Esophagus muscularis mucosa (tissue), 4 donors: Measurements from ENCODE around the gene KLC3. TPM values are rescaled to one million over a fixed set of nuclear protein-coding genes. Genes with fewer than 3 reads are reported as not detected.

Experiments
- DNase-seq: peaks from one replicate; pipeline ENCODE4 v3.0.0-alpha.2; 2017; ENCODE audit errors: extremely low spot score
- H3K27ac ChIP-seq, 4 donors: fragments of 200-600 bp; sonication (generic); replicated peaks in 1 of 4; 1 replicate in 3 of 4; 2 replicates in 1 of 4; pipeline ENCODE4 v1.5.1; 2016 to 2019; ENCODE audit warnings: mild to moderate bottlenecking in 1 of 4
- H3K27me3 ChIP-seq, 4 donors: fragments of 200-600 bp; sonication (generic); one replicate each; pipeline versions ENCODE4 v1.5.1 to v1.6.0; 2016 to 2019
- H3K36me3 ChIP-seq, 4 donors: fragments of 200-600 bp; sonication (generic); one replicate each; pipeline ENCODE4 v1.5.1; 2016 to 2019
- H3K4me1 ChIP-seq, 4 donors: fragments of 200-600 bp; sonication (generic); one replicate each; pipeline ENCODE4 v1.5.1; 2016 to 2019
- H3K4me3 ChIP-seq, 4 donors: fragments of 200-600 bp; sonication (generic); 1 replicate in 2 of 4; 2 replicates in 2 of 4; pipeline ENCODE4 v1.5.1; 2016 to 2019; ENCODE audit warnings: mild to moderate bottlenecking in 4 of 4, moderate library complexity in 1 of 4
- H3K9me3 ChIP-seq, 4 donors: fragments of 200-600 bp; sonication (generic); 1 replicate in 3 of 4; 2 replicates in 1 of 4; pipeline ENCODE4 v1.5.1; 2016 to 2019
- EP300 ChIP-seq: sonication (generic); formaldehyde crosslinking; IDR thresholded peaks from one replicate; pipeline ENCODE4 v1.6.1; 2017; ENCODE audit warnings: antibody characterized with exemption
- POLR2A ChIP-seq: fragments of 450-650 bp; IDR thresholded peaks from one replicate; pipeline ENCODE4 v1.6.1; 2017; ENCODE audit warnings: antibody characterized with exemption, moderate library complexity, mild to moderate bottlenecking, low read depth
- POLR2AphosphoS5 ChIP-seq, 2 donors: sonication (generic); formaldehyde crosslinking; IDR thresholded peaks; one replicate each; pipeline ENCODE4 v1.6.1; 2017; ENCODE audit warnings: antibody characterized with exemption in 2 of 2
- WGBS: methylation state at CpG from one replicate; pipeline ENCODE4 v1.1.5; 2018; 5-methylcytosine and 5-hydroxymethylcytosine counted together
- intact Hi-C: fragments of 100-400 bp; cut with DNase I; formaldehyde crosslinking; loops from one replicate; pipeline ENCODE4 v1.15.1; 2023
- total RNA-seq, 4 donors: library from RNA; depleted of rRNA; stranded (reverse); fragments of >200 nt; gene quantifications; one replicate each; pipeline versions ENCODE4 v1.1.0 to v1.2.1, GENCODE V29; 2016
- TF ChIP-seq, protein P1 (sequence below), 3 experiments: fragments of 200-600 bp in 2 of 3; fragments of 450-650 bp in 1 of 3; sonication (generic) in 2 of 3; IDR thresholded peaks; one replicate each; pipeline ENCODE4 v1.5.1; 2017 to 2019; ENCODE audit warnings: antibody characterized with exemption in 3 of 3, mild to moderate bottlenecking in 2 of 3, moderate library complexity in 1 of 3

The KLC3 gene
- total RNA-seq, 4 donors from 2014 or later = not detected

DNA sequence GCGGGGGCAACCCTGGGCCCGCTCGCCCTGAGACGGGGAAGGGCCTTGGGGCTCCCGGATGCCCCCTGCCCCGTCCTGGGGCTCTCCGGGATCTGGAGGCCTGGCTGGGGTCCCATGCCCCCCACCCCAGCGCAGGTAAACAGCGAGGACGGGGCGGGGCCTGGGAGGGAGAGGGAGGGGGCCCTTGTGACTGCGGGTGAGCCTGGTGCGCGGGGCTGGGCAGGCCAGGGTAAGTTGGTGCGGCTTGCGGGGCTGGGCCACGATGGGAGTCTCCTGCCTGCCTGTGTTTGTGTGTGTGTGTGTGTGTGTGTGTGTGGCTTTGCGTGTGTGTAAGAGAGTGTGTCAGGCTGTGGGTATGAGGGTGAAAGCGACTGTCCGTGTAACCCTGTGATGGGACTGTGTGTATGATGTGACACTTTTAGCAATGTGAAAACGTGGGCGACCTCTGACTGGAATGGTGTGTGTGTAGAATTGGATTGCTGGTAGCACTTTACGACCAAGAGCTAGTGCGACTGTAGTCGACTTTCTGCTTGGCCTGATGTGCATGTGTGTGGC, 426 bp downstream of the KLC3 start:
- Histone ChIP-seq H3K4me3 (peak overlapping the region in 3 of 4 donors; percentile 14 to 48 (median 27)), H3K27me3 (peaks cover 5 to 64% (median 16%) of the 10 kb centered on the region in 4 donors), H3K4me1 (peaks cover 4 to 21% (median 15%) of the 10 kb centered on the region in 4 donors), H3K27ac (no peak overlapping the region), H3K36me3 (no peaks in the 10 kb centered on the region), H3K9me3 (no peaks in the 10 kb centered on the region)
- no peak for DNase-seq
- TF ChIP-seq EP300 (no peak), POLR2AphosphoS5 (IDR thresholded peaks at IDR 0.05) (no peak), POLR2A (no peak)
- TF ChIP-seq, protein P1, sequence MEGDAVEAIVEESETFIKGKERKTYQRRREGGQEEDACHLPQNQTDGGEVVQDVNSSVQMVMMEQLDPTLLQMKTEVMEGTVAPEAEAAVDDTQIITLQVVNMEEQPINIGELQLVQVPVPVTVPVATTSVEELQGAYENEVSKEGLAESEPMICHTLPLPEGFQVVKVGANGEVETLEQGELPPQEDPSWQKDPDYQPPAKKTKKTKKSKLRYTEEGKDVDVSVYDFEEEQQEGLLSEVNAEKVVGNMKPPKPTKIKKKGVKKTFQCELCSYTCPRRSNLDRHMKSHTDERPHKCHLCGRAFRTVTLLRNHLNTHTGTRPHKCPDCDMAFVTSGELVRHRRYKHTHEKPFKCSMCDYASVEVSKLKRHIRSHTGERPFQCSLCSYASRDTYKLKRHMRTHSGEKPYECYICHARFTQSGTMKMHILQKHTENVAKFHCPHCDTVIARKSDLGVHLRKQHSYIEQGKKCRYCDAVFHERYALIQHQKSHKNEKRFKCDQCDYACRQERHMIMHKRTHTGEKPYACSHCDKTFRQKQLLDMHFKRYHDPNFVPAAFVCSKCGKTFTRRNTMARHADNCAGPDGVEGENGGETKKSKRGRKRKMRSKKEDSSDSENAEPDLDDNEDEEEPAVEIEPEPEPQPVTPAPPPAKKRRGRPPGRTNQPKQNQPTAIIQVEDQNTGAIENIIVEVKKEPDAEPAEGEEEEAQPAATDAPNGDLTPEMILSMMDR (IDR thresholded peaks at IDR 0.05) = no peak
- WGBS = 24% methylated on average over 15 of the region's 25 CpGs
- intact Hi-C loops = no loop called here

GRCh38 chr19:45342911-45343310, 2.4 kb downstream of the KLC3 start:
- intact Hi-C loops = no loop called here
- DNase-seq = no peak
- WGBS = 72% methylated on average over 13 of the region's 13 CpGs

GRCh38 chr19:45344621-45345505, 4.3 kb downstream of the KLC3 start:
- 74% methylated on average over 8 of the region's 15 CpGs for whole genome bisulfite sequencing
- Histone ChIP-seq H3K27me3 (peaks cover 5 to 69% (median 15%) of the 10 kb centered on the region in 4 donors), H3K36me3 (no peaks in the 10 kb centered on the region), H3K9me3 (no peaks in the 10 kb centered on the region), H3K27ac (no peak overlapping the region), H3K4me3 (no peak overlapping the region), H3K4me1 (peaks cover 4 to 11% (median 8%) of the 10 kb centered on the region in 4 donors)
- DNase-seq = no peak
- TF ChIP-seq POLR2AphosphoS5 (IDR thresholded peaks at IDR 0.05) (no peak), EP300 (no peak)
- TF ChIP-seq, protein P1 (IDR thresholded peaks at IDR 0.05) = no peak
- intact Hi-C loops = no loop called here

More at GRCh38 chr19:45342911-45343310, 2.4 kb downstream of the KLC3 start:
- no peak overlapping the region for H3K4me3 ChIP-seq
- no peak overlapping the region for H3K27ac ChIP-seq
- H3K36me3 ChIP-seq = no peaks in the 10 kb centered on the region
- no peaks in the 10 kb centered on the region for H3K9me3 ChIP-seq
- H3K27me3 ChIP-seq = peaks cover 5 to 83% (median 20%) of the 10 kb centered on the region in 4 donors
- peaks cover 4 to 21% (median 15%) of the 10 kb centered on the region in 4 donors for H3K4me1 ChIP-seq
- TF ChIP-seq POLR2A (no peak), POLR2AphosphoS5 (IDR thresholded peaks at IDR 0.05) (no peak), EP300 (no peak)
- TF ChIP-seq, protein P1 (IDR thresholded peaks at IDR 0.05) = no peak

DNA sequence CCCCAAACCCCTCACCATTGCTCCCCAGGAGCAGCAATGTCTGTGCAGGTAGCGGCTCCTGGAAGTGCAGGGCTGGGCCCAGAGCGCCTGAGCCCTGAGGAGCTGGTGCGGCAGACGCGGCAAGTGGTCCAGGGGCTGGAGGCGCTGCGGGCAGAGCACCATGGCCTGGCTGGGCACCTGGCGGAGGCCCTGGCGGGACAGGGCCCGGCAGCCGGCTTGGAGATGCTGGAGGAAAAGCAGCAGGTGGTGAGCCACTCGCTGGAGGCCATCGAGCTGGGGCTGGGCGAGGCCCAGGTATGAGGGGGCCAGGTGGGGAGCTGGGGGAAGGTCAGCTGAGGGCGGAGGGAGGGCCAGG, 4.9 kb downstream of the KLC3 start:
- no peak for DNase-seq
- Histone ChIP-seq H3K4me1 (peaks cover 3 to 8% (median 5%) of the 10 kb centered on the region in 4 donors), H3K27me3 (peaks cover 1 to 62% (median 8%) of the 10 kb centered on the region in 4 donors), H3K4me3 (no peak overlapping the region), H3K36me3 (peaks cover 0 to 4% (median under 1%) of the 10 kb centered on the region in 4 donors), H3K27ac (no peak overlapping the region), H3K9me3 (no peaks in the 10 kb centered on the region)
- TF ChIP-seq EP300 (no peak), POLR2AphosphoS5 (IDR thresholded peaks at IDR 0.05) (no peak), POLR2A (no peak)
- TF ChIP-seq, protein P1 (IDR thresholded peaks at IDR 0.05) = no peak
- 86% methylated on average over 7 of the region's 15 CpGs for WGBS
- intact Hi-C loops = no loop called here
